ENCODE results near the gene KAZN.

The KAZN gene

GRCh38 chr1:14705824-14706223 is 107.3 kb downstream of the KAZN start:
- in situ Hi-C loops (cut with MboI; ENCODE audit: low sequenced_read_pairs): no loop called here

- in situ Hi-C loops (cut with MboI; ENCODE audit: low sequenced_read_pairs): no loop called here
These were observed 108.1 kb downstream of the KAZN start for GRCh38 chr1:14706631-14707030.

GRCh38 chr1:14707531-14708445 is 109.3 kb downstream of the KAZN start:
- in situ Hi-C loops (cut with MboI; ENCODE audit: low sequenced_read_pairs): no loop called here

GRCh38 chr1:14710331-14710730 is 111.8 kb downstream of the KAZN start:
- in situ Hi-C loops (cut with MboI; ENCODE audit: low sequenced_read_pairs): no loop called here

GRCh38 chr1:14712136-14712535 is 113.7 kb downstream of the KAZN start:
- in situ Hi-C loops (cut with MboI; ENCODE audit: low sequenced_read_pairs): no loop called here

- in situ Hi-C loops (cut with MboI; ENCODE audit: low sequenced_read_pairs): no loop called here
These were observed 114.6 kb downstream of the KAZN start for GRCh38 chr1:14713077-14713476.

GRCh38 chr1:14715266-14715665 is 116.8 kb downstream of the KAZN start:
- in situ Hi-C loops (cut with MboI; ENCODE audit: low sequenced_read_pairs): no loop called here

GRCh38 chr1:14715802-14716201 is 117.3 kb downstream of the KAZN start:
- in situ Hi-C loops (cut with MboI; ENCODE audit: low sequenced_read_pairs): no loop called here

- in situ Hi-C loops (cut with MboI; ENCODE audit: low sequenced_read_pairs): no loop called here
These were observed 118.0 kb downstream of the KAZN start for GRCh38 chr1:14716474-14716873.

GRCh38 chr1:14718476-14718875 is 120.0 kb downstream of the KAZN start:
- in situ Hi-C loops (cut with MboI; ENCODE audit: low sequenced_read_pairs): no loop called here

- in situ Hi-C loops (cut with MboI; ENCODE audit: low sequenced_read_pairs): no loop called here
These were observed 124.9 kb downstream of the KAZN start for GRCh38 chr1:14723401-14723800.

- in situ Hi-C loops (cut with MboI; ENCODE audit: low sequenced_read_pairs): no loop called here
These were observed 125.8 kb downstream of the KAZN start for GRCh38 chr1:14724246-14724645.

- in situ Hi-C loops (cut with MboI; ENCODE audit: low sequenced_read_pairs): no loop called here
These were observed 126.2 kb downstream of the KAZN start for GRCh38 chr1:14724678-14725077.

- in situ Hi-C loops (cut with MboI; ENCODE audit: low sequenced_read_pairs): no loop called here
These were observed 126.8 kb downstream of the KAZN start for GRCh38 chr1:14725238-14725637.

GRCh38 chr1:14725695-14726094 is 127.2 kb downstream of the KAZN start:
- in situ Hi-C loops (cut with MboI; ENCODE audit: low sequenced_read_pairs): no loop called here

GRCh38 chr1:14726606-14727005 is 128.1 kb downstream of the KAZN start:
- in situ Hi-C loops (cut with MboI; ENCODE audit: low sequenced_read_pairs): no loop called here

GRCh38 chr1:14728516-14728915 is 130.0 kb downstream of the KAZN start:
- in situ Hi-C loops (cut with MboI; ENCODE audit: low sequenced_read_pairs): no loop called here

- in situ Hi-C loops (cut with MboI; ENCODE audit: low sequenced_read_pairs): no loop called here
These were observed 134.2 kb downstream of the KAZN start for GRCh38 chr1:14732728-14733047.

GRCh38 chr1:14733048-14733778 is 134.7 kb downstream of the KAZN start:
- in situ Hi-C loops (cut with MboI; ENCODE audit: low sequenced_read_pairs): no loop called here

- in situ Hi-C loops (cut with MboI; ENCODE audit: low sequenced_read_pairs): no loop called here
These were observed 135.3 kb downstream of the KAZN start for GRCh38 chr1:14733779-14734140.

GRCh38 chr1:14735841-14736240 is 137.4 kb downstream of the KAZN start:
- in situ Hi-C loops (cut with MboI; ENCODE audit: low sequenced_read_pairs): no loop called here

- in situ Hi-C loops (cut with MboI; ENCODE audit: low sequenced_read_pairs): no loop called here
These were observed 139.1 kb downstream of the KAZN start for GRCh38 chr1:14737561-14738094.

All from HL-60/S4 (cell line).